ENCODE data around the gene HADHB.

DNA sequence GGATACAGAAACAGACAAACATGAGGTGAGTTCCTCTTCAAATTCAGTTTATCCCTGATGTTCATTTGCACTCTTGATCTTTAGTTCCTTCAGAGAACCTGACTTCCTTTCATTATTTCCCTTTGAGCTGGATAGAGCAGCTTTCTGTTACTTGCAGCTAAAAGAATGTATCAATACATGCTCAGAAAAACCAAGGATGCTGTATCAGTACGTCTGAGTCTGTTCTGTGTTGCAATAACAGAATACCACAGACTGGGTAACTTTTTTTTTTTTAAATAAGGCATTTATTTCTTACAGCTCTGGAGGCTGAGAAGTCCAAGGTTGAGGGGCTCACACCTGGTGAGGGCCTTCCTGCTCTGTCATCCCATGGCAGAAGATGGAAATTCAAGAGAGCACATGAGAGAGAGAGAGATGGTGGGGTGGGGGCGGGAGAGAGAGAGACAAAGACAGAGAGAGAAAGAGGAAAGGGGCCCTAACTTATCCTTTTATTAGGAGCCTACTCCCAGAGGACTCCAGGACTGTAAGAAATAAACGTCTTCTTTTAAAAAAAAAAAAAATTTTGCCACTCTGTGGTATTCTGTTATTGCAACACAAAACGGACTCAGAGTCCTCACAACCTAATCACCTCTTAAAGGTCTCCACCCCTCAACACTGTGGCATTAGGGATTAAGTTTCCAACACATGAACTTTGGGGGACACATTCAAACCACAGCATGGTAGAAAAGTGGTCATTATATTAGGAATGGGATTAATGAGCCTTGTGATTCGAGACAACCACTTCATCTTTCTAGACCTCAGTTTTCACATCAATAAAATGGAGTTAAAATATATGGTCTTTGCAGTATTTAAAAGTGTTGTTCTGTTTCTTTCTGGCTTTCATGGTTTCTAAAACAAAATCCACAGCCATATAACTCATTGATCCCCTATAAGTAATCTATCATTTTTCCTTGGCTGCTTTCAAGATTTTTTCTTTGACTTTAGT is 82.8 kb downstream of the HADHB start:
- no peak for TF ChIP-seq FOXM1 (IDR thresholded peaks at IDR 0.05; ENCODE audit: borderline replicate concordance, low read depth)
- TF ChIP-seq, protein P1, sequence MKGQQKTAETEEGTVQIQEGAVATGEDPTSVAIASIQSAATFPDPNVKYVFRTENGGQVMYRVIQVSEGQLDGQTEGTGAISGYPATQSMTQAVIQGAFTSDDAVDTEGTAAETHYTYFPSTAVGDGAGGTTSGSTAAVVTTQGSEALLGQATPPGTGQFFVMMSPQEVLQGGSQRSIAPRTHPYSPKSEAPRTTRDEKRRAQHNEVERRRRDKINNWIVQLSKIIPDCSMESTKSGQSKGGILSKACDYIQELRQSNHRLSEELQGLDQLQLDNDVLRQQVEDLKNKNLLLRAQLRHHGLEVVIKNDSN (IDR thresholded peaks at IDR 0.05): no peak
- no peak for TF ChIP-seq NFIC (IDR thresholded peaks at IDR 0.05)
- no peak for TF ChIP-seq EGR1 (IDR thresholded peaks at IDR 0.05)
- no peak for TF ChIP-seq TAF1 (IDR thresholded peaks at IDR 0.05; ENCODE audit: low read depth)
- no peak for TF ChIP-seq YY1 (IDR thresholded peaks at IDR 0.05; ENCODE audit: low read depth)
- TF ChIP-seq EP300 (IDR thresholded peaks at IDR 0.05; ENCODE audit: borderline replicate concordance): no peak
- TF ChIP-seq TEAD4 (IDR thresholded peaks at IDR 0.05): no peak
- no peak for TF ChIP-seq RAD21 (IDR thresholded peaks at IDR 0.05; ENCODE audit: low read depth)
- no peak for TF ChIP-seq CEBPB (IDR thresholded peaks at IDR 0.05)
- TF ChIP-seq ZBTB7A (IDR thresholded peaks at IDR 0.05; ENCODE audit: low read depth): no peak
- TF ChIP-seq, protein P2, sequence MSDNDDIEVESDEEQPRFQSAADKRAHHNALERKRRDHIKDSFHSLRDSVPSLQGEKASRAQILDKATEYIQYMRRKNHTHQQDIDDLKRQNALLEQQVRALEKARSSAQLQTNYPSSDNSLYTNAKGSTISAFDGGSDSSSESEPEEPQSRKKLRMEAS (IDR thresholded peaks at IDR 0.05): no peak
- no peak for TF ChIP-seq REST (IDR thresholded peaks at IDR 0.05; ENCODE audit: low read depth)
